B cell (primary cell): Measurements from ENCODE around the gene FGL2. TPM values are rescaled to one million over a fixed set of nuclear protein-coding genes. Genes with fewer than 3 reads are reported as not detected.

Experiments used
- ATAC-seq: fragments of 200-7000 bp; cut with Tn5 transposase; one replicate; pipeline ENCODE4 v1.10.0; 2021; ENCODE audit warnings: low read depth, mild to moderate bottlenecking, moderate number of reproducible peaks, moderate library complexity
- CTCF ChIA-PET: fragments of 350-600 bp; sonication (Branson Sonifier 250); formaldehyde crosslinking; loops from one replicate; lab custom pipeline; 2021; ENCODE audit warnings: antibody characterized with exemption, inconsistent platforms; lab: Charles Lee
- POLR2A ChIA-PET: fragments of 350-600 bp; sonication (Branson Sonifier 250); formaldehyde crosslinking; loops from one replicate; lab custom pipeline; 2021; ENCODE audit warnings: antibody characterized with exemption; lab: Charles Lee
- DNase-seq: peaks from one replicate; pipeline ENCODE4 v3.0.0; 2013
- H2AFZ ChIP-seq: 2 replicates; pipeline ENCODE4 v1.6.1; 2012; ENCODE audit warnings: mild to moderate bottlenecking, low read depth, low read length; ENCODE audit not compliant: insufficient read depth, poor library complexity, severe bottlenecking
- H3K27ac ChIP-seq, 2 donors: 1 replicate in 1 of 2; 2 replicates in 1 of 2; pipeline ENCODE4 v1.5.1; 2012 to 2013; ENCODE audit warnings: low read length in 2 of 2, mild to moderate bottlenecking in 2 of 2, moderate library complexity in 1 of 2
- H3K27me3 ChIP-seq, 4 experiments: fragments of 200-600 bp in 1 of 4; sonication (generic) in 1 of 4; replicated peaks in 1 of 4; 1 replicate in 2 of 4; 2 replicates in 2 of 4; pipeline versions ENCODE4 v1.6.1 to v1.7.0; 2013 to 2016; ENCODE audit warnings: low read length in 3 of 4, mild to moderate bottlenecking in 2 of 4, mixed read lengths in 1 of 4, moderate library complexity in 1 of 4; ENCODE audit not compliant: insufficient read depth in 4 of 4, control insufficient read depth in 3 of 4; ENCODE audit errors: control extremely low read depth in 1 of 4
- H3K36me3 ChIP-seq, 2 experiments: replicated peaks in 1 of 2; 1 replicate in 1 of 2; 2 replicates in 1 of 2; pipeline versions ENCODE4 v1.6.1 to v1.7.1; 2013; ENCODE audit warnings: low read length in 1 of 2; ENCODE audit not compliant: insufficient read depth in 2 of 2, control insufficient read depth in 1 of 2; ENCODE audit errors: control extremely low read depth in 1 of 2, extremely low read depth in 1 of 2
- H3K4me1 ChIP-seq, 2 donors: fragments of 200-600 bp in 1 of 2; sonication (generic) in 1 of 2; 1 replicate in 1 of 2; 2 replicates in 1 of 2; pipeline versions ENCODE4 v1.5.1 to v1.6.1; 2013 to 2017; ENCODE audit warnings: low read length in 2 of 2; ENCODE audit not compliant: control insufficient read depth in 2 of 2, insufficient read depth in 2 of 2
- H3K4me2 ChIP-seq: replicated peaks from 2 replicates; pipeline ENCODE3; 2012; ENCODE audit warnings: mild to moderate bottlenecking, low read depth, low read length; ENCODE audit not compliant: poor library complexity, severe bottlenecking
- H3K4me3 ChIP-seq, 5 experiments: fragments of 200-600 bp in 1 of 5; sonication (generic) in 1 of 5; 1 replicate in 3 of 5; 2 replicates in 2 of 5; pipeline versions ENCODE4 v1.5.1 to v1.7.0; 2011 to 2016; ENCODE audit warnings: low read length in 4 of 5, mild to moderate bottlenecking in 4 of 5, low read depth in 2 of 5, control low read depth in 1 of 5, moderate library complexity in 1 of 5; ENCODE audit not compliant: insufficient read depth in 1 of 5; ENCODE audit errors: control extremely low read depth in 1 of 5, extremely low read depth in 1 of 5
- H3K79me2 ChIP-seq: fragments of 200-600 bp; sonication (generic); one replicate; pipeline ENCODE4 v1.6.0; 2016; ENCODE audit warnings: low read length; ENCODE audit not compliant: control insufficient read depth, insufficient read depth
- H3K9ac ChIP-seq: fragments of 200-600 bp; sonication (generic); 2 replicates; pipeline ENCODE4 v1.6.1; 2017; ENCODE audit warnings: mild to moderate bottlenecking, low read length, moderate library complexity
- H3K9me3 ChIP-seq, 3 donors: one replicate each; pipeline versions ENCODE4 v1.6.1 to v1.7.1; 2013; ENCODE audit warnings: low read length in 2 of 3; ENCODE audit not compliant: control insufficient read depth in 2 of 3, insufficient read depth in 1 of 3; ENCODE audit errors: control extremely low read depth in 1 of 3
- H4K20me1 ChIP-seq: 2 replicates; pipeline ENCODE4 v1.6.0; 2012; ENCODE audit warnings: mild to moderate bottlenecking, low read length; ENCODE audit not compliant: insufficient read depth, control insufficient read depth, poor library complexity, severe bottlenecking
- H3K27ac Mint-ChIP-seq: one replicate; pipeline ENCODE4 v1.8.0; 2021; ENCODE audit warnings: mixed read lengths
- H3K27me3 Mint-ChIP-seq: one replicate; pipeline ENCODE4 v1.8.0; 2021; ENCODE audit warnings: mixed read lengths
- H3K4me1 Mint-ChIP-seq: one replicate; pipeline ENCODE4 v1.8.0; 2021; ENCODE audit warnings: mixed read lengths
- H3K4me3 Mint-ChIP-seq: one replicate; pipeline ENCODE4 v1.8.0; 2021; ENCODE audit warnings: mixed read lengths
- H3K9me3 Mint-ChIP-seq: one replicate; pipeline ENCODE4 v1.8.0; 2022; ENCODE audit warnings: mixed read lengths; ENCODE audit not compliant: insufficient read depth
- EZH2 ChIP-seq: IDR thresholded peaks from 2 replicates; pipeline ENCODE4 v1.6.1; 2012; ENCODE audit warnings: borderline replicate concordance, low read depth, mild to moderate bottlenecking, moderate library complexity, low read length; ENCODE audit not compliant: insufficient read depth, poor library complexity, severe bottlenecking
- WGBS: methylation state at CpG from one replicate; pipeline ENCODE4 v1.1.5; 2013; ENCODE audit warnings: missing lambda C conversion rate; ENCODE audit not compliant: insufficient coverage; 5-methylcytosine and 5-hydroxymethylcytosine counted together
- intact Hi-C: fragments of 100-400 bp; cut with micrococcal nuclease; formaldehyde crosslinking; loops from one replicate; pipeline ENCODE4 v1.10.0; 2022
- polyA plus RNA-seq: library from polyadenylated mRNA; depleted of rRNA; stranded (reverse); fragments of >200 nt; gene quantifications from 2 replicates; pipeline ENCODE4 v1.2.3, GENCODE V29; 2012
- total RNA-seq, 2 donors: library from RNA; stranded (reverse); fragments of 120-200 nt in 1 of 2; gene quantifications; 1 replicate in 1 of 2; 2 replicates in 1 of 2; pipeline versions ENCODE4 v1.2.3 to v1.2.4, GENCODE V29; 2013 to 2022
- TF ChIP-seq, protein P1 (sequence below): fragments of 200-600 bp; IDR thresholded peaks from one replicate; pipeline ENCODE4 v1.8.0; 2022; ENCODE audit warnings: antibody characterized with exemption, mild to moderate bottlenecking

Gene FGL2
- total and polyA plus RNA-seq, 2 donors (not counting 1 experiment from before 2014, with no cell fraction given): 2.1 to 7.0 TPM

DNA sequence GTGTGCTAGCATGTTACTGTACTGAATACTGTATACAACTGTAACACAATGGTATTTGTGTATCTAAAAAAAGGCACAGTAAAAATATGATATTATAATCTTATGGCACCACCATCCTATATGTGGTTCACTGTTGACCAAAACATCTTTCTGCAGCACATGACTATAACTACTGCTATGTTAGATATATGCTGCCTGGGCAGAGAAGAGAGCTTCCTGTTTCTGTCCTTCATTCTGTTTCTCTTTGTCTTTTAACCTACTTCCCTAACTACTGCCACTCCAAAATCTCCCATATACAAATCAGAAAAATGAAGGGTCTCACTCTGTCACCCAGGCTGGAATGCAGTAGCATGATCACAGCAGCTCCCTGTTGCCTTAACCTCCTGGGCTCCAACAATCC lies 8.8 kb upstream of the FGL2 start:
- Mint-ChIP-seq H3K9me3 (peaks cover 17% of the 10 kb centered on the region), H3K27me3 (no peaks in the 10 kb centered on the region), H3K4me3 (no peak overlapping the region), H3K27ac (no peak overlapping the region), H3K4me1 (peaks cover 7% of the 10 kb centered on the region)
- TF ChIP-seq, protein P1, sequence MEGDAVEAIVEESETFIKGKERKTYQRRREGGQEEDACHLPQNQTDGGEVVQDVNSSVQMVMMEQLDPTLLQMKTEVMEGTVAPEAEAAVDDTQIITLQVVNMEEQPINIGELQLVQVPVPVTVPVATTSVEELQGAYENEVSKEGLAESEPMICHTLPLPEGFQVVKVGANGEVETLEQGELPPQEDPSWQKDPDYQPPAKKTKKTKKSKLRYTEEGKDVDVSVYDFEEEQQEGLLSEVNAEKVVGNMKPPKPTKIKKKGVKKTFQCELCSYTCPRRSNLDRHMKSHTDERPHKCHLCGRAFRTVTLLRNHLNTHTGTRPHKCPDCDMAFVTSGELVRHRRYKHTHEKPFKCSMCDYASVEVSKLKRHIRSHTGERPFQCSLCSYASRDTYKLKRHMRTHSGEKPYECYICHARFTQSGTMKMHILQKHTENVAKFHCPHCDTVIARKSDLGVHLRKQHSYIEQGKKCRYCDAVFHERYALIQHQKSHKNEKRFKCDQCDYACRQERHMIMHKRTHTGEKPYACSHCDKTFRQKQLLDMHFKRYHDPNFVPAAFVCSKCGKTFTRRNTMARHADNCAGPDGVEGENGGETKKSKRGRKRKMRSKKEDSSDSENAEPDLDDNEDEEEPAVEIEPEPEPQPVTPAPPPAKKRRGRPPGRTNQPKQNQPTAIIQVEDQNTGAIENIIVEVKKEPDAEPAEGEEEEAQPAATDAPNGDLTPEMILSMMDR: no peak
- no peak for TF ChIP-seq EZH2
- intact Hi-C loops: no loop called here
- ChIA-PET POLR2A (no interaction called here), CTCF (interaction anchor here (2.7 kb wide), 1 partner anchor 39 kb away, joined by 10 read pairs; no protein-coding TSS in a partner anchor)
- DNase-seq (no peak), ATAC-seq (no peak)
- no peaks in the 10 kb centered on the region for H4K20me1 ChIP-seq
- no peaks in the 10 kb centered on the region for H3K27me3 ChIP-seq
- no peak overlapping the region for H3K9ac ChIP-seq
- H3K9me3 ChIP-seq: peaks cover 1 to 17% (median 16%) of the 10 kb centered on the region in 3 donors
- H3K36me3 ChIP-seq: no peaks in the 10 kb centered on the region
- no peak overlapping the region for H2AFZ ChIP-seq
- peaks cover 4% of the 10 kb centered on the region in 2 donors for H3K4me1 ChIP-seq
- H3K79me2 ChIP-seq: no peaks in the 10 kb centered on the region
- no peak overlapping the region for H3K4me2 ChIP-seq
- no peak overlapping the region for H3K27ac ChIP-seq
- no peak overlapping the region for H3K4me3 ChIP-seq

DNA sequence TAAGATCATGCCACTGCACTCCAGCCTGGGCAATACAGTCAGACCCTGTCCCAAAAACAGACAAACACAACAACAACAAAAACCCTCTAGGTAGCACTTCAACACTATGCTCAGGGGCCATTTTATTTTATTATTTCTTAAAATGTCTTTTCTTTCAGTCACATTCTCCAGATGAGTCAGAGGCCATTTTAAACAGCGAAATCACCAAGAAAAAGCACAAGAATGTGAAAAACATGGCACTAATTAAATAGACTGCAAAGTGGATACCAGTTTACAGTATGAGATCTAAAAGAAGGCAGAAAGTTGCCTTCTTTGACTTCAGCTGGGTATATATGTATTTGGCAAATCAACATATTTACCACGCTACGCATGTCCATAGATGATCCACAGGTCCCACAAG lies 6.1 kb upstream of the FGL2 start:
- no peak overlapping the region for H3K27ac Mint-ChIP-seq
- no peak overlapping the region for H2AFZ ChIP-seq
- H3K9me3 Mint-ChIP-seq: peaks cover 15% of the 10 kb centered on the region
- no peaks in the 10 kb centered on the region for H3K36me3 ChIP-seq
- ATAC-seq (no peak), DNase-seq (no peak)
- H3K4me3 Mint-ChIP-seq: no peak overlapping the region
- no peaks in the 10 kb centered on the region for H3K27me3 ChIP-seq
- POLR2A ChIA-PET: no interaction called here
- H3K27me3 Mint-ChIP-seq: no peaks in the 10 kb centered on the region
- H3K4me2 ChIP-seq: no peak overlapping the region
- H3K4me1 ChIP-seq: peaks cover 21 to 23% of the 10 kb centered on the region in 2 donors
- peaks cover 1 to 16% (median 15%) of the 10 kb centered on the region in 3 donors for H3K9me3 ChIP-seq
- peaks cover 29% of the 10 kb centered on the region for H3K4me1 Mint-ChIP-seq
- CTCF ChIA-PET: no interaction called here
- no peak for TF ChIP-seq EZH2
- TF ChIP-seq, protein P1: no peak
- H3K9ac ChIP-seq: no peak overlapping the region
- no peaks in the 10 kb centered on the region for H4K20me1 ChIP-seq
- no peaks in the 10 kb centered on the region for H3K79me2 ChIP-seq
- H3K27ac ChIP-seq: no peak overlapping the region
- no CpG with 5 or more reads among the region's 3 CpGs for WGBS
- H3K4me3 ChIP-seq: no peak overlapping the region
- intact Hi-C loops: no loop called here
